ENCODE measurements around the gene RBP4.

The RBP4 gene

GRCh38 chr10:93601774-93602162 lies 733 bp upstream of the RBP4 start:
- no peak for TF ChIP-seq CTCF (conservative IDR thresholded peaks at IDR 0.05)
- no peak overlapping the region for H3K27ac ChIP-seq

- no peak for TF ChIP-seq CTCF (conservative IDR thresholded peaks at IDR 0.05)
- H3K27ac ChIP-seq: no peak overlapping the region; the same call in 1 of the 2 replicates
Observed at GRCh38 chr10:93600446-93601145, 439 bp downstream of the RBP4 start.

GRCh38 chr10:93599778-93600177 lies 1.3 kb downstream of the RBP4 start:
- TF ChIP-seq CTCF (conservative IDR thresholded peaks at IDR 0.05): no peak
- H3K27ac ChIP-seq: no peak overlapping the region

- no peak for TF ChIP-seq CTCF (conservative IDR thresholded peaks at IDR 0.05)
- H3K27ac ChIP-seq: no peak overlapping the region
Observed at GRCh38 chr10:93599335-93599734, 1.7 kb downstream of the RBP4 start.

GRCh38 chr10:93598157-93598556 lies 2.9 kb downstream of the RBP4 start:
- no peak for TF ChIP-seq CTCF (conservative IDR thresholded peaks at IDR 0.05)
- H3K27ac ChIP-seq: no peak overlapping the region

- TF ChIP-seq CTCF (conservative IDR thresholded peaks at IDR 0.05): no peak
- no peak overlapping the region for H3K27ac ChIP-seq
Observed at GRCh38 chr10:93597075-93597599, 3.9 kb downstream of the RBP4 start.

- no peak for TF ChIP-seq CTCF (conservative IDR thresholded peaks at IDR 0.05)
- H3K27ac ChIP-seq: no peak overlapping the region
Observed at GRCh38 chr10:93596539-93596938, 4.5 kb downstream of the RBP4 start.
